Neural progenitor cell (in vitro differentiated cells): ENCODE data around the gene CKAP2L. TPM values are rescaled to one million over a fixed set of nuclear protein-coding genes. Genes with fewer than 3 reads are reported as not detected.

Experiments
- DNase-seq: peaks from one replicate; pipeline ENCODE4 v3.0.0-alpha.2; 2016; ENCODE audit warnings: low spot score
- H2AFZ ChIP-seq: fragments of 200-600 bp; sonication (generic); replicated peaks from 2 replicates; pipeline ENCODE4 v1.6.1; 2016; ENCODE audit warnings: antibody characterized with exemption
- H3F3A ChIP-seq: fragments of 200-600 bp; sonication (generic); 2 replicates; pipeline ENCODE4 v1.6.1; 2016; ENCODE audit warnings: antibody characterized with exemption, low read depth
- H3K27ac ChIP-seq: fragments of 200-600 bp; sonication (generic); 2 replicates; pipeline ENCODE4 v1.5.1; 2016; ENCODE audit warnings: mild to moderate bottlenecking
- H3K27me3 ChIP-seq: fragments of 200-600 bp; sonication (generic); 2 replicates; pipeline ENCODE4 v1.6.1; 2016; ENCODE audit warnings: mild to moderate bottlenecking, moderate library complexity
- H3K36me3 ChIP-seq: fragments of 200-600 bp; sonication (generic); 2 replicates; pipeline ENCODE4 v1.5.1; 2016
- H3K4me1 ChIP-seq: fragments of 200-600 bp; sonication (generic); 2 replicates; pipeline ENCODE4 v1.6.1; 2016; ENCODE audit warnings: mixed run types
- H3K4me2 ChIP-seq: fragments of 200-600 bp; sonication (generic); 2 replicates; pipeline ENCODE4 v1.6.1; 2016
- H3K4me3 ChIP-seq: fragments of 200-600 bp; sonication (generic); 2 replicates; pipeline ENCODE4 v1.5.1; 2016
- H3K79me2 ChIP-seq: fragments of 200-600 bp; sonication (generic); 2 replicates; pipeline ENCODE4 v1.6.1; 2016; ENCODE audit warnings: low read depth
- H3K9ac ChIP-seq: fragments of 200-600 bp; sonication (generic); 2 replicates; pipeline ENCODE4 v1.6.1; 2016
- H3K9me3 ChIP-seq: fragments of 200-600 bp; sonication (generic); 2 replicates; pipeline ENCODE4 v1.5.1; 2016; ENCODE audit warnings: low read depth
- H4K20me1 ChIP-seq: fragments of 200-600 bp; sonication (generic); 2 replicates; pipeline ENCODE4 v1.6.1; 2016; ENCODE audit warnings: low read depth
- H3K27ac Mint-ChIP-seq: 3 replicates; pipeline ENCODE4 v1.8.0; 2021; ENCODE audit warnings: mixed read lengths
- H3K27me3 Mint-ChIP-seq: 2 replicates; pipeline ENCODE4 v1.8.0; 2022; ENCODE audit warnings: low read depth, mild to moderate bottlenecking, inconsistent platforms, moderate library complexity, mixed read lengths; ENCODE audit not compliant: insufficient read depth
- H3K36me3 Mint-ChIP-seq: 3 replicates; pipeline ENCODE4 v1.8.0; 2021; ENCODE audit warnings: mixed read lengths
- H3K4me1 Mint-ChIP-seq: 3 replicates; pipeline ENCODE4 v1.8.0; 2021; ENCODE audit warnings: mixed read lengths
- H3K4me3 Mint-ChIP-seq: 3 replicates; pipeline ENCODE4 v1.8.0; 2021; ENCODE audit warnings: mild to moderate bottlenecking, moderate library complexity, mixed read lengths
- H3K9me3 Mint-ChIP-seq: 3 replicates; pipeline ENCODE4 v1.8.0; 2020; ENCODE audit warnings: mixed read lengths
- CTCF ChIP-seq: fragments of 200-600 bp; sonication (generic); IDR thresholded peaks from 2 replicates; pipeline ENCODE4 v1.5.1; 2017; ENCODE audit warnings: antibody characterized with exemption, mild to moderate bottlenecking
- EZH2 ChIP-seq: fragments of 200-600 bp; sonication (generic); IDR thresholded peaks from 2 replicates; pipeline ENCODE4 v1.6.1; 2017; ENCODE audit warnings: antibody characterized with exemption, mild to moderate bottlenecking, moderate library complexity
- EZH2phosphoT487 ChIP-seq: fragments of 200-600 bp; sonication (generic); IDR thresholded peaks from 2 replicates; pipeline ENCODE4 v1.6.1; 2017; ENCODE audit warnings: antibody characterized with exemption
- total RNA-seq: library from RNA; depleted of rRNA; stranded (reverse); fragments of >200 nt; gene quantifications from 2 replicates; pipeline ENCODE4 v1.2.3, GENCODE V29; 2015; ENCODE audit warnings: low replicate concordance

Gene CKAP2L
- total RNA-seq, 1 donor from 2014 or later = 53.7 TPM

GRCh38 chr2:112692495-112692911 lies 71.9 kb downstream of the CKAP2L start:
- Histone ChIP-seq H3F3A (no peaks in the 10 kb centered on the region), H3K27me3 (no peaks in the 10 kb centered on the region), H3K9ac (no peak overlapping the region), H3K4me3 (no peak overlapping the region), H3K79me2 (no peaks in the 10 kb centered on the region), H3K9me3 (no peaks in the 10 kb centered on the region), H3K4me1 (no peaks in the 10 kb centered on the region), H2AFZ (no peak overlapping the region), H3K4me2 (no peak overlapping the region), H4K20me1 (no peaks in the 10 kb centered on the region), H3K27ac (no peak overlapping the region), H3K36me3 (no peaks in the 10 kb centered on the region)
- Mint-ChIP-seq H3K4me3 (no peak overlapping the region), H3K27ac (no peak overlapping the region), H3K4me1 (peaks cover 14% of the 10 kb centered on the region), H3K27me3 (no peaks in the 10 kb centered on the region), H3K9me3 (no peaks in the 10 kb centered on the region), H3K36me3 (no peaks in the 10 kb centered on the region)
- DNase-seq = no peak
- TF ChIP-seq CTCF (no peak), EZH2 (no peak), EZH2phosphoT487 (no peak)

- Mint-ChIP-seq H3K36me3 (no peaks in the 10 kb centered on the region), H3K4me3 (no peak overlapping the region), H3K4me1 (peaks cover 14% of the 10 kb centered on the region), H3K27me3 (no peaks in the 10 kb centered on the region), H3K9me3 (no peaks in the 10 kb centered on the region), H3K27ac (no peak overlapping the region)
- no peak overlapping the region for H3K4me2 ChIP-seq
- no peaks in the 10 kb centered on the region for H3K36me3 ChIP-seq
- H3F3A ChIP-seq = no peaks in the 10 kb centered on the region
- no peak overlapping the region for H3K9ac ChIP-seq
- H3K79me2 ChIP-seq = no peaks in the 10 kb centered on the region
- H2AFZ ChIP-seq = no peak overlapping the region
- H3K4me3 ChIP-seq = no peak overlapping the region
- DNase-seq = no peak
- no peaks in the 10 kb centered on the region for H3K9me3 ChIP-seq
- no peaks in the 10 kb centered on the region for H3K4me1 ChIP-seq
- TF ChIP-seq EZH2 (no peak), CTCF (no peak), EZH2phosphoT487 (no peak)
- H3K27me3 ChIP-seq = no peaks in the 10 kb centered on the region
- no peak overlapping the region for H3K27ac ChIP-seq
- H4K20me1 ChIP-seq = no peaks in the 10 kb centered on the region
Observed at GRCh38 chr2:112691881-112692281, 72.5 kb downstream of the CKAP2L start.

GRCh38 chr2:112690853-112691401 lies 73.5 kb downstream of the CKAP2L start:
- no peaks in the 10 kb centered on the region for H3K27me3 Mint-ChIP-seq
- Histone ChIP-seq H3K27me3 (no peaks in the 10 kb centered on the region), H3K36me3 (no peaks in the 10 kb centered on the region), H3K4me2 (no peak overlapping the region), H2AFZ (no peak overlapping the region), H3F3A (no peaks in the 10 kb centered on the region), H3K27ac (no peak overlapping the region), H3K9ac (no peak overlapping the region), H3K9me3 (no peaks in the 10 kb centered on the region), H3K79me2 (no peaks in the 10 kb centered on the region), H4K20me1 (no peaks in the 10 kb centered on the region), H3K4me3 (no peak overlapping the region), H3K4me1 (no peaks in the 10 kb centered on the region)
- H3K4me1 Mint-ChIP-seq = peaks cover 14% of the 10 kb centered on the region
- H3K27ac Mint-ChIP-seq = no peak overlapping the region
- peak; percentile 46 for DNase-seq
- TF ChIP-seq CTCF (peak; percentile 52), EZH2 (no peak)
- H3K36me3 Mint-ChIP-seq = no peaks in the 10 kb centered on the region
- no peak overlapping the region for H3K4me3 Mint-ChIP-seq
- H3K9me3 Mint-ChIP-seq = no peaks in the 10 kb centered on the region
